Adrenal gland (tissue), 12 donors: Measurements from ENCODE around the gene SMIM7. TPM values are rescaled to one million over a fixed set of nuclear protein-coding genes. Genes with fewer than 3 reads are reported as not detected.

Experiments used
- DNase-seq, 7 donors: peaks; one replicate each; pipeline ENCODE4 v3.0.0-alpha.2; 2019 to 2020
- H3K27ac ChIP-seq, 5 donors: fragments of 200-600 bp; sonication (generic) in 4 of 5; 1 replicate in 3 of 5; 2 replicates in 2 of 5; pipeline versions ENCODE4 v1.5.1 to v1.8.0; 2016 to 2020; ENCODE audit warnings: mild to moderate bottlenecking in 1 of 5
- H3K27me3 ChIP-seq: fragments of 200-600 bp; 2 replicates; pipeline ENCODE4 v1.8.0; 2021
- H3K36me3 ChIP-seq, 2 donors: fragments of 200-600 bp; replicated peaks in 1 of 2; 1 replicate in 1 of 2; 2 replicates in 1 of 2; pipeline versions ENCODE4 v1.5.1 to v1.8.0; 2018 to 2022
- H3K4me1 ChIP-seq, 2 donors: fragments of 200-600 bp; replicated peaks in 1 of 2; 1 replicate in 1 of 2; 2 replicates in 1 of 2; pipeline versions ENCODE4 v1.5.1 to v1.8.0; 2018 to 2021
- H3K4me3 ChIP-seq, 4 donors: fragments of 200-600 bp; sonication (generic) in 3 of 4; one replicate each; pipeline ENCODE4 v1.5.1; 2016 to 2018
- H3K9me3 ChIP-seq, 3 donors: fragments of 200-600 bp; sonication (generic) in 1 of 3; replicated peaks in 1 of 3; 1 replicate in 2 of 3; 2 replicates in 1 of 3; pipeline versions ENCODE4 v1.5.1 to v1.8.0; 2016 to 2021
- POLR2A ChIP-seq, 2 donors: fragments of 450-650 bp; IDR thresholded peaks; one replicate each; pipeline ENCODE4 v1.6.1; 2017; ENCODE audit warnings: antibody characterized with exemption in 2 of 2, mild to moderate bottlenecking in 2 of 2, moderate library complexity in 1 of 2
- WGBS, 4 donors: extraction: QIAGEN DNeasy Blood & Tissue Kit in 2 of 4; methylation state at CpG; one replicate each; pipeline versions ENCODE4 v1.1.5 to v1.1.7; 2013 to 2017; 5-methylcytosine and 5-hydroxymethylcytosine counted together
- intact Hi-C, 2 donors: fragments of 100-400 bp; cut with DNase I; formaldehyde crosslinking; loops; one replicate each; pipeline versions ENCODE4 v1.14.1 to v1.15.0; 2022 to 2023
- polyA plus RNA-seq, 3 donors: library from polyadenylated mRNA; stranded (reverse); fragments of 200-250 nt in 2 of 3; fragments of 350-450 nt in 1 of 3; fragmentation: Illumina TruSeq in 1 of 3; extraction: RNeasy Lipid Tissue Mini Kit (QIAGEN cat#74804) in 1 of 3; gene quantifications; one replicate each; pipeline ENCODE4 v1.2.3, GENCODE V29; 2013 to 2014
- total RNA-seq, 9 donors: library from RNA; depleted of rRNA in 4 of 9; stranded (reverse); fragments of >200 nt in 4 of 9; fragments of 120-200 nt in 1 of 9; fragmentation: NEBNext Ultra II Directional in 1 of 9; extraction: Animal tissue kit (Norgen Biotek cat#: 25700) in 1 of 9; gene quantifications; one replicate each; pipeline versions ENCODE4 v1.1.0 to v1.2.4, GENCODE V29; 2013 to 2023
- TF ChIP-seq, protein P1 (sequence below), 6 experiments: fragments of 450-650 bp in 4 of 6; fragments of 200-600 bp in 2 of 6; sonication (generic) in 1 of 6; IDR thresholded peaks; 1 replicate in 5 of 6; 2 replicates in 1 of 6; pipeline versions ENCODE4 v1.5.1 to v1.8.0; 2016 to 2021; ENCODE audit warnings: antibody characterized with exemption in 6 of 6, mild to moderate bottlenecking in 2 of 6, moderate library complexity in 1 of 6
- donor health status: healthy with polysubstance abuse.
- donor health status: Bipolar disorder and iron deficiency.
- donor health status: DM: yes; HTN: yes; CAD: no.
- donor health status: DM: no; HTN: no; CAD: no.
- donor health status: DM: no; HTN: no; CAD: no.
- donor health status: DM: yes; HTN: yes; CAD: no.

Gene SMIM7
- total and polyA plus RNA-seq, 12 donors, result 76.0 to 136 (median 90.6) TPM

DNA sequence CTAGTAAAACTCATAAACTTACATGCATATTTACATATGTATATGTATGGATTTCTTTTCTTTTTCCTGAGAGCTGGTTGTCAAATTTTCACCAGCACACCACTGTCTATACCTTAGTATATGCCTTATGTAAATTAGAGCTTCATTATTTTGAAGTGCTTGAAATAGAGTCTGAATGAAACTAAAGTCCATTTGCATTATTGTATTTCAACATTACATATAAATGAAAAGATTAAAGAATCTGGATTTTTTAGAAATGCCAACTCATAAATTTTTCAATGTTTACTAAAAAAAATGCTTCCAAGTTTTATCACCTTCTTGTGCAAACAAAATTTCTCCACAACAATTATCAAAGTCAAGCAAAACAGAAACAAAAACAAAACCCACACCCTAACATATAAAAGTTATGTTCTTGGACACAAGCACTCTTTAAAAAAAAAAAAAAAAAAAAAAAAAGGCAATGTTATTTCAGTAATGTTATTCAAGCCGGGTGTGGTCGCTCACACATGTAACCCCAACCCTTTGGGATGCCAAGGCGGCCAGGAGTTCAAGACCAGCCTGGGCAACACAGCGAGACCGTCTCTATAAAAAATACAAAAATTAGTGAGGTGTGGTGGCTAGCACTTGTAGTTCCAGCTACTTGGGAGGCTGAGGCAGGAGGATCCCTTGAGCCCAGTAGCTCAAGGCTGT is 50.3 kb downstream of the SMIM7 start:
- DNase-seq, result no peak
- Histone ChIP-seq H3K4me1 (peaks cover 27 to 58% of the 10 kb centered on the region in 2 donors), H3K4me3 (no peak overlapping the region), H3K36me3 (no peaks in the 10 kb centered on the region), H3K27ac (peak overlapping the region in 1 of 5 donors; percentile 88), H3K9me3 (no peaks in the 10 kb centered on the region), H3K27me3 (no peaks in the 10 kb centered on the region)
- WGBS, 4 donors, result 74 to 88% (median 79%) methylated on average over 5 of the region's 5 CpGs
- no peak for TF ChIP-seq POLR2A (IDR thresholded peaks at IDR 0.05)
- TF ChIP-seq, protein P1, sequence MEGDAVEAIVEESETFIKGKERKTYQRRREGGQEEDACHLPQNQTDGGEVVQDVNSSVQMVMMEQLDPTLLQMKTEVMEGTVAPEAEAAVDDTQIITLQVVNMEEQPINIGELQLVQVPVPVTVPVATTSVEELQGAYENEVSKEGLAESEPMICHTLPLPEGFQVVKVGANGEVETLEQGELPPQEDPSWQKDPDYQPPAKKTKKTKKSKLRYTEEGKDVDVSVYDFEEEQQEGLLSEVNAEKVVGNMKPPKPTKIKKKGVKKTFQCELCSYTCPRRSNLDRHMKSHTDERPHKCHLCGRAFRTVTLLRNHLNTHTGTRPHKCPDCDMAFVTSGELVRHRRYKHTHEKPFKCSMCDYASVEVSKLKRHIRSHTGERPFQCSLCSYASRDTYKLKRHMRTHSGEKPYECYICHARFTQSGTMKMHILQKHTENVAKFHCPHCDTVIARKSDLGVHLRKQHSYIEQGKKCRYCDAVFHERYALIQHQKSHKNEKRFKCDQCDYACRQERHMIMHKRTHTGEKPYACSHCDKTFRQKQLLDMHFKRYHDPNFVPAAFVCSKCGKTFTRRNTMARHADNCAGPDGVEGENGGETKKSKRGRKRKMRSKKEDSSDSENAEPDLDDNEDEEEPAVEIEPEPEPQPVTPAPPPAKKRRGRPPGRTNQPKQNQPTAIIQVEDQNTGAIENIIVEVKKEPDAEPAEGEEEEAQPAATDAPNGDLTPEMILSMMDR (IDR thresholded peaks at IDR 0.05), result no peak
- intact Hi-C loops, result no loop called here

DNA sequence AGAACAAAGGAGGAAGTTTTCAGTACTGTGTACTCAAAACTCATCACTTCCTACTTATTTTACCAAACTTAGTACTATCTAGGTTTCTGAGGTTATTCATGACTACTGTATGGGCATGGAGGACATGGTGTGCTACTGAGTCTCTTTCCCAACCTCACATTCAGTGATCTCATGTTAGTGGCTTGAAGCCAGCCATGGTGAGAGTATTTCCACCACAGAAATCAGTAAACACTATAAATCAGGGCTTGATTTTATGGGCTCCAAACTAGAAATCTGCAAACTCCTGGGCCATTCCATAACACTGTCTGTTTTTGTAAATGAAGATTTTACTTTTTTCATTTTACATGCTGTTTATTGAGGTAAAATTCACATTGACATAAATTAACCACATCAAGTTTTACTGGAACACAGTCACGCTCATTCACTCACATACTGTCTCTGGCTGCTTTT is 51.6 kb downstream of the SMIM7 start:
- H3K4me3 ChIP-seq, result no peak overlapping the region
- H3K27ac ChIP-seq, result peak overlapping the region; percentile 41 to 88 (median 80)
- intact Hi-C loops, result no loop called here
- TF ChIP-seq, protein P1 (IDR thresholded peaks at IDR 0.05), result no peak
- peak in 1 of 2 donors; percentile 13 for TF ChIP-seq POLR2A (IDR thresholded peaks at IDR 0.05)
- DNase-seq, result peak in 6 of 7 donors; percentile 64 to 86 (median 80)
- no peaks in the 10 kb centered on the region for H3K27me3 ChIP-seq
- H3K36me3 ChIP-seq, result no peaks in the 10 kb centered on the region
- WGBS, 4 donors, result 67 to 81% (median 73%) methylated on average over 1 of the region's 1 CpG
- H3K4me1 ChIP-seq, result peaks cover 25 to 57% of the 10 kb centered on the region in 2 donors
- H3K9me3 ChIP-seq, result no peaks in the 10 kb centered on the region

DNA sequence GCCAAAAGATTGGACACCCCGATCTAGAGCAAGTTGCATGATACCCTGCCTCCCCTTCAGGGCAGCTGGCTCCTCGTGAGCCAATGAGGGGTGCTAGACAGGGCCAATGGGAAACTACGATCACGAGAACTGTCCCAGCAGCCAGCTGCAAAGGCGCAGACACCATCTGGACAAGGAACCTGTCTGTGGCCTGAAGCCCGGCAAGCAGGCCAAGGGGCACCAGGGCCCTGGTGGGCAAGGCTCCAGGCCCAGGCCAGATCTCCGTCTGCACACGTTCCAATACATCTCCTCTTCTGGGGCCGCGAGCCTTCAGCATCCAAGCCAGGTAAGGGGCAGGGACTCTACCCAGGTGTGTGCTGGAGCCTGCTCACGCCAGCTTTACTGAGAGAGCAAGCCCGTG is 52.1 kb downstream of the SMIM7 start:
- no peaks in the 10 kb centered on the region for H3K27me3 ChIP-seq
- H3K36me3 ChIP-seq, result no peaks in the 10 kb centered on the region
- H3K4me1 ChIP-seq, result peaks cover 20 to 52% of the 10 kb centered on the region in 2 donors
- intact Hi-C loops, result no loop called here
- no peak for TF ChIP-seq POLR2A (IDR thresholded peaks at IDR 0.05)
- TF ChIP-seq, protein P1 (IDR thresholded peaks at IDR 0.05), result no peak
- no peak for DNase-seq
- WGBS, 4 donors, result 91 to 94% (median 93%) methylated on average over 8 to 12 of the region's 12 CpGs
- H3K27ac ChIP-seq, result peak overlapping the region in 4 of 5 donors; percentile 63 to 88 (median 82)
- no peaks in the 10 kb centered on the region for H3K9me3 ChIP-seq
- no peak overlapping the region for H3K4me3 ChIP-seq

DNA sequence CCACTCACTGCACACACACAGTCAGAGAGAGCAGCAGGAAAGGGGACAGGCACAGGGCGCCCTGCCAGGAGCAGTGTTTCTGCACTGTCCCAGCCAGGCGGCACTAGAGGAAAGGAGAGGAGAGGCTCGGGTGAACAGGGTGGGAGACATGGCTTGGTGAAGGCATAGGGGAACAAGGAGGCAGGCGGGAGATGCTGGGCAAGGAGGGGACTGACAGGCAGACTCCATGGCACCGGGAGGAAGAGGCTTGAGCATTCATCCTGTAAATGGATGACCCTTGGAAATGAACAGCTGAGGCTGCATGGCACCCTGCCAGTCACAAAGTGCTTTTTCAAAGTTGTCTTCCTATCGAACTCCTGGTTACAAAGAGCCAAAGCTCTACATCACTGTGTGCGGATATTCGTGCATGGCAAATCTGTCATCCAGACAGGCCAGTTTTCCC is 54.4 kb downstream of the SMIM7 start:
- peak in 5 of 7 donors; percentile 48 to 81 (median 71) for DNase-seq
- Histone ChIP-seq H3K9me3 (no peaks in the 10 kb centered on the region), H3K4me3 (no peak overlapping the region), H3K4me1 (peaks cover 19 to 42% of the 10 kb centered on the region in 2 donors), H3K27me3 (no peaks in the 10 kb centered on the region), H3K27ac (peak overlapping the region in 3 of 5 donors; percentile 7 to 72 (median 7)), H3K36me3 (no peaks in the 10 kb centered on the region)
- no peak for TF ChIP-seq POLR2A (IDR thresholded peaks at IDR 0.05)
- TF ChIP-seq, protein P1 (IDR thresholded peaks at IDR 0.05), result peak in 4 of 6 experiments; percentile 10 to 37 (median 28)
- 39 to 54% (median 45%) methylated on average over 8 of the region's 8 CpGs for WGBS, 4 donors
- intact Hi-C loops, result no loop called here
